Suppressor macrophage treated with lipopolysaccharide for 1 hour (primary cell): Measurements from ENCODE around the gene CEACAM8.
"Not testable (repeated sequence)": the region's sequence is repeated elsewhere in the genome, so short reads cannot be mapped to it uniquely, and the experiment has no call there.

Experiments used
- DNase-seq, 3 donors: peaks; one replicate each; pipeline ENCODE4 v3.0.0-alpha.2; 2020 to 2022

The CEACAM8 gene

GRCh38 chr19:42594617-42595489 is at the start of gene CEACAM8:
Gene CEACAM8 (minus strand): TSS chr19:42594924. CDS start chr19:42594828, 96 bp downstream.
- no peak for DNase-seq

GRCh38 chr19:42639324-42640092 is 44.8 kb upstream of the CEACAM8 start:
- DNase-seq: not testable (repeated sequence)

- no peak for DNase-seq
These were observed 40.5 kb upstream of the CEACAM8 start for GRCh38 chr19:42635233-42635539.

GRCh38 chr19:42634409-42635232 is 39.9 kb upstream of the CEACAM8 start:
- DNase-seq: peak; percentile 47 to 73 (median 65)

- peak in 2 of 3 donors; percentile 8 to 9 for DNase-seq
These were observed 34.5 kb upstream of the CEACAM8 start for GRCh38 chr19:42629191-42629590.

- peak; percentile 8 to 50 (median 11) for DNase-seq
These were observed 33.9 kb upstream of the CEACAM8 start for GRCh38 chr19:42628411-42629140.

DNA sequence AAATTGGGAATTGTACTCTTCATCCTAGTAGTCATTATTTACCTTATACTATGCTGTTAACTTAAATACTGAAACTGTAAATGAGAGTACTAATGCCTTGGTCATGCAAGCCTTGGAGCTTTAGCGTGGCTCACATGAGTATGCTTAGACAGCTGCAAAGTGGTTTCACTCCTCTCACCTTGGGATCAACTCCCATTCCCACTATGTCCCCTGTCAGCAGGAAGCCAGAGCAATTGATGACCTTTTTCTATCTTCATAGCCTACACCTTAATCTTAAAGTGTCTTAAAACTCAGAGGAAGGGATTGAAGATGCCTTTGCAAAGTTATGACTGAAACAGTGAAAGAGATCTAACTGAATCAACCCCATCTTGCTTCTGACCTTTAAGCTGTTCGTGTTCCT is 33.2 kb upstream of the CEACAM8 start:
- DNase-seq: no peak

GRCh38 chr19:42626181-42626580 is 31.5 kb upstream of the CEACAM8 start:
- no peak for DNase-seq

DNA sequence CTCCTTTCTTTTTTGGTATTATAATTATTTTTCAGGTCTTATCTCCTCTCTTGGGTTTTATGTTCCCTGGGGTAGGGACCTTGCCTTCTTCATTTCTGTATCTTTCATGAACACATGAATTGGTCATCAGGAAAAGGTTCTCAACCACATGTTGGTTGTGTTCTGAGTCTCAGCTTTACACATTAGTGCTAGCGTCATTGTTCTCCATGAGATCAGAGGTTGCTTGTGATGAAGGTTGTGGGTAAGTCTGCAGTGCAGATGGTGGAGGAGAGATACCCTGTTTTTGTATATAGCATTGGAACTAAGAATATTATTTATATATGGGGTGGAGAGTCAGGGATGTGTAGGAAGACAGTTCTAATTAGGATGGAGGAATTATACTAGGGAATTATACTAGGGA is 24.5 kb upstream of the CEACAM8 start:
- DNase-seq: no peak

GRCh38 chr19:42613666-42614065 is 18.9 kb upstream of the CEACAM8 start:
- no peak for DNase-seq

- not testable (repeated sequence) for DNase-seq
These were observed 15.7 kb upstream of the CEACAM8 start for GRCh38 chr19:42610401-42610915.

DNA sequence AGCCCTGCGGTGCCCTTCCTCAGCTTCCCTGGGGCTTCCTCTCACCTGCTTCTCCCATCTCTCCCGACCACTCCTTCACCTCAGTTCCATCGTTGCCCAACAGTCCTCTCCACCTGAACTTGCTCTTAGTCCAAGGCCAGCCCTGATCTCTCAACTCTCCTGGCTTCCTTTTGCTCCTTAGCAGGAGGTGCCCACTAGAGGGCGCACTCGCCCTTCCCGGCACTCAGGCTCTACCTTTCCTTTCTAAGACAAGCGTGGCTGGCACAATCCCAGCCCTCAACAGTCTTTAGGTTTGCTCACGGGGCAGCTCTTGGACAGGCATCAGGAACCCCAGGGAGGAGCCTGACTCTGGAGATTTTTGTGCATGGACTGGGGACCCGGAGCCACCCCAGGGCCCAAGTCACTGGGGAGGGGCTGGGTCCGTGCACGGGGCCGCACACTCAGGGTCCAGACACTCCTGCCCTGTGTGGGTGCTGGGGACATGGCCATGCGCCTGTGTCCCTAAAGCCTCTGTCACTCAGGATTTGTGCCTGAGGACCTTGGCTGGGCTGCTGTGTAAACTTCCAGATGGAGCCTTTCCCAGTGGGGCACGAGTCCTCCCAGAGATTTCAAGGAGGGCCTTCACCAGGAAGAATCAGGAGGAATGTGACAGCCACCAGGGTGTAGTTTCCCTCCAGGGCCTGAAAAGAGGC is 12.1 kb upstream of the CEACAM8 start:
- peak; percentile 57 to 80 (median 66) for DNase-seq

- peak; percentile 61 to 84 (median 73) for DNase-seq
These were observed 7.2 kb upstream of the CEACAM8 start for GRCh38 chr19:42601811-42602443.

DNA sequence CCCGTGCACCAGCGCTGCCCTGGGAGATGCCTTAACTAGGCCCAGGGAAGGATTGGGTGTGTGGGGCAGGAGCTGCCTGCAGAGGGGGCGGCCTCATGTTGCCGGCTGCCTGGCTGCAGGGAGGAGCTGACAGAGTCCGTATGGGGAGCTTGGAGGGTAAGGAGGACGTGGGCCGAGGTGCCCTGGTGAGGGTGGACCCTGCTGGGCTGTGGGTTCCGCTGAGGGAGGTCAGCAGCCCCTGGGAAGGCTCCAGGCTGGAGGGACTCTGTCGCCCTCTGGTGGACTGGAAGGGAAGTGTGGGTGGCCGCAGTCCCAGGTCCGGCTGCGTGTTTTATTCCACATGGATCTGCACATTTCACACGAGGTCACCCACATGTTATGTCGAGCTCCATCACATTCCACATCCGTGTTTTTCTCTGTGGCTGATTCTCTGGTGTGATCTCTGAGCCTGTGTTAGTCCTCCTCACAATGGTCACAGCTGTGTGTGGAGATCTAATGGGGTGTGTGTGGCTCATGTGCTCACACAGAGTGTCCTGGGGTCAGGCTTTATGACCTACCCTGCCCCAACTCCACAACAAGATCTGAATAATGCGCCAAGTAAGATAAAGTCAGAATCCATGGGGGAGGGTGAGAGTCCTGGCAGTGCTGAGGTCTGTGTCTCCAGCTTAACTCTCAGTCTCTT is 1.8 kb upstream of the CEACAM8 start:
- DNase-seq: peak; percentile 47 to 63 (median 59)

GRCh38 chr19:42595550-42596172 is 937 bp upstream of the CEACAM8 start:
- no peak for DNase-seq

DNA sequence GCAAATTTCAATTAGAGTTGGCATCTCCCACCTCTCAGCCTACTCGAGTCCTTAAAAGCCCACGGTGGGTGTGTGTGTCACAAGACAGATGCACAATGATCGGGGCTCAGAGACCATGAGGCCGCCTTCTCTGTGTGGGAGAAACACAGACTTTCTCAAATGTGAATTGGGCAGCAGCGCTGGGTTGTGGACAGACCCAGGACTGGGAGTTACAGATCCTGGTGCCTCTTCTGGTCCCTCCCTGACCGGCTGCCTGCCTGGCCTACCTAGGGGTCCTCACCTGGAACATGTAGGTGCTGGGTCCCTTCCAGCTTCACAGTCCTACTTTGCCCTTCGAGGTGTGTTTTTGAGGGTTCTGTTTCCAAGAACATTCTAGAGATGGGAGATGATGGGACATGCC is 4.9 kb downstream of the CEACAM8 start:
- DNase-seq: no peak

DNA sequence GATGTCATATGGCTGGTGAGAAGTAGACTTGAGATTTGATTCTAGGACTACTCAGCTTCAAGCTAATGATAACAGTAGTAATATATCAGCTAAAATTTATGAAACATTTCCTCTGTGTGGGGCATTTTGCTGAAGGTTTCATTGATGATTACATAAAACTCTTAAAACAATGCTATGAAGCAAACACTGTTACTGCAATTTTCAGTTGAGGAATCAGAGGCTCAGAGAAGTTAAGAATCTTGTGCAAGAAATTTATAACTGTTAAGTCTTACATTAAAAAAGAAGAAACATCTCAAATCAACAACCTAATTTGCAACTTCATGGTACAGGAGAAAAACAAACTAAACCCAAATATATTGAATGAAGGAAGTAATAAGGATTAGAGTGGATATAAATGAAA is 10.3 kb downstream of the CEACAM8 start:
- no peak for DNase-seq

DNA sequence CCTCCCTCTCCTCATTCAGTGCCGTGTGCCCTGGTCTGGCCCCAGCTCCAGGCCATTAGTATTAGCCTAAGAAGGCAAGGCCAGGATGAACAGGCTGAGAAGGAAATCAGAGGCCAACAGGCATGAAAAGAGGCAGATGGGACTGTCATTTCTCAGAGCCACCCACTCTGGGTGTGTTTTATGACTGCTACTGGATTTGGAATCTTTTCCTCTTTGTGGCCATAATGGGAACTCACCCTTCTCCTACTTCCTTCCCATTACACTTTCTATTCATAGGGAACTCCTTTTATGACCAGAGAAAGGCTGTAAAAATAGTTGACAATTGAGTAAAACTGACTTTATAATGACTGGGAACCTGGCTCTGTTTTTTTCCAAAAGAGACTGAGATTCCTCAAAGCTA is 17.7 kb downstream of the CEACAM8 start:
- DNase-seq: peak; percentile 48 to 68 (median 64)

GRCh38 chr19:42576241-42576640 is 18.5 kb downstream of the CEACAM8 start:
- DNase-seq: no peak

GRCh38 chr19:42573642-42574041 is 21.1 kb downstream of the CEACAM8 start:
- DNase-seq: no peak
